Amygdala (tissue), 56 donors: ENCODE measurements around the gene SULT6B1.
"Not testable (repeated sequence)": the region's sequence is repeated elsewhere in the genome, so short reads cannot be mapped to it uniquely, and the experiment has no call there.

Experiments used
- DNase-seq, 56 donors: peaks; one replicate each; lab custom pipeline; 2025; lab: John Stamatoyannopoulos, UW

SULT6B1 gene, protein sequence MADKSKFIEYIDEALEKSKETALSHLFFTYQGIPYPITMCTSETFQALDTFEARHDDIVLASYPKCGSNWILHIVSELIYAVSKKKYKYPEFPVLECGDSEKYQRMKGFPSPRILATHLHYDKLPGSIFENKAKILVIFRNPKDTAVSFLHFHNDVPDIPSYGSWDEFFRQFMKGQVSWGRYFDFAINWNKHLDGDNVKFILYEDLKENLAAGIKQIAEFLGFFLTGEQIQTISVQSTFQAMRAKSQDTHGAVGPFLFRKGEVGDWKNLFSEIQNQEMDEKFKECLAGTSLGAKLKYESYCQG

DNA sequence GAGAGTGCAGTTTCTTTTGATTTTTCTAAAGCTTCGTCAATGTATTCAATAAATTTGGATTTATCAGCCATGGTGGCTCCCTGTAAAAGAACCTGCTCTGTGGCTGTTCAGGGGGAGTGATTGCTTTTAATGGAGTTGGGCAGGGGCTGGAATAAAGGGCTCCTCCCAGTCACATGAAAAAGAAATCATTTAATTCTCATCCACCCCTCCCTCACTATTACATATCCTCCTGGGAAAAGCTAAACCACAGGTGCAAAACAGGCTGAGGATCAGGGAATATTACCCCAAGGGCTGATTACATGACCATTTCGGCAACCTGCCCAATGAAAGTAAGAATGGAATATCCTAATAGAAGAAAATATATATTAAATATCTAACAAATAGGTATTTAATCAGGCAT lies at the start of gene SULT6B1:
TSS of gene SULT6B1 (minus strand) at position 101 of the 400 bp plus-strand sequence. CDS start at position 71, 30 bp downstream.
- no peak for DNase-seq

- DNase-seq = peak in 18 of 56 donors; percentile 1 to 48 (median 19)
These were observed 43.9 kb upstream of the SULT6B1 start for GRCh38 chr2:37232131-37232933.

- peak; percentile 34 to 93 (median 82) for DNase-seq
These were observed 43.0 kb upstream of the SULT6B1 start, which contains the start of the genes CEBPZ and NDUFAF7 for GRCh38 chr2:37231241-37232130. Gene CEBPZ, minus strand, starts transcription at chr2:37231596. Its CDS starts 29 bp downstream, at chr2:37231567. Gene NDUFAF7, plus strand, starts transcription at chr2:37231658. Its CDS starts 48 bp downstream, at chr2:37231706.

GRCh38 chr2:37230581-37230980 lies 42.1 kb upstream of the SULT6B1 start:
- DNase-seq = no peak

DNA sequence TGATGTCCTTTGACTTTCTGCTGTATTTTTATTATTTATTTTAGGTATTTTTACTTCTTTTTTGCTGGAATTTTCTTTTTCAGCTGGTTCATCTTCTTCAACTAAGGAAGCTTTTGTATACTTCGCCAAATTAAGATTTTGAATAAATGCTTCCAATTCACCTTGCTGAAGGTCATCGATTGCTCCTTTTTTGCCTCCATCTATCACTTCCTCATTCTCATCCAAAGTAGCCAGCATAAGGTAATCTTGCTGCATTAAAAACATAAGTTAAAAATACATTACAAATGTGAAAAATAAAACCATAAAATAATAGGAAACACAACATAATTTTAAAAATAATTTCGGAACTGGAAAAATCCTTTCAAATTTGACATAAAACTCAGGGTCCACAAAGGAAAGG lies 40.3 kb upstream of the SULT6B1 start:
- no peak for DNase-seq

DNA sequence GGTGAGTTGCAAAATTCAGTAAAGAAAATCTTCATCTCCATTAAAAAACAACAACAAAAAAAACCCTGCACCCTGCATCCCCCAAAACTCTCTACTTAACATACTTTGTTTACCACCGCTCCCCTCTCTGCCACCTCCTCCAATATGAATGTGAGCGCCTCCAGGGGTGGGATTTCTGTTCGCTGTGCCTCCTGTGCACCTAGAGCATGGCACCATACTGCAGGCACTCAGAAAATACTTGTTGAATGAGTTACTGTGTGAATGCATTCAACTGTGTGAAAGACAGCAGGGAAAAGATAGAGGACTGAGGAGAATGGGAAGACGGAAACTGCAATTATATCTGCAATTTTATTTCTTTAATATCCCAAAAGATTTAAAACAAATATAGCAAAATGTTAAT lies 38.4 kb upstream of the SULT6B1 start:
- no peak for DNase-seq

GRCh38 chr2:37225129-37225528 lies 36.7 kb upstream of the SULT6B1 start:
- DNase-seq = not testable (repeated sequence)

DNA sequence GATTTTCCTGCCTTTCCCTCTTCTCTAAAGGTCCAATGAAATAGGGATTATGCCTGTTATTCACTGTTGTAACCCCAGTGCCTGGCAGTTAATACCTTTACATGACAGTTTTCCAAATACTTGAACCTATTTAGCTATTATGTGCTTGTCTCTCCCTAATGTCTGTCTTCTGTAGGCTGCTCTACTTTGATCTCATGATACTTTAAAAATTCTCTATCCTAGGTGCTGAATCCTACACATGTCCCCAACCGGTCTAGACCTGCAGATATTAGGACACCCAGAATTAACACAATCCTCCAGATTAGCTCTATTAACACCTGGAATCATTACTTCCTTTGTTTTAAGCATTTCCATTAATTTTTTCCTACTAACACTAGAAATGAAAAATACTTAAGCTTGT lies 35.6 kb upstream of the SULT6B1 start:
- no peak for DNase-seq

- no peak for DNase-seq
These were observed 34.7 kb upstream of the SULT6B1 start for GRCh38 chr2:37223131-37223530.

GRCh38 chr2:37219046-37219445 lies 30.6 kb upstream of the SULT6B1 start:
- no peak for DNase-seq

DNA sequence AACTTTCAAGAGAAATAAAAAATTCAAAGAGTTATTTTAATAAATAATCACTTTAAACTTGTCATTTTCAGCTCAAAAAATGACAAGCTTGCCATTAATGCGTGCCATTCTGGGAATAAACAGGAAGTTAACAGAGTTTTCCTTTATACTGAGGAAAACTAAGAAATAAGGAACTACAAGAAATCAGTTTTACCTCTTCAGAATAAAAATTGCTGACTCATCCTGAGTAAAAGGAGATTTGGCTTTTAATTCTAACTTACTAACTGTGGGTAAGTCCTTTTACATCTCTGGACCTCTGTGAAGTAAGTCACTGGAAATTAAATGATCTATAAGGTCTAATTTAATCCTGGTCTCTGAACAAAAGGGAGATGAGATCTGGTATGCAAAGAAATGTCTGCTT lies 26.8 kb upstream of the SULT6B1 start:
- DNase-seq = no peak

- no peak for DNase-seq
These were observed 23.5 kb upstream of the SULT6B1 start for GRCh38 chr2:37211939-37212338.

- no peak for DNase-seq
These were observed 22.7 kb upstream of the SULT6B1 start for GRCh38 chr2:37211212-37211611.

GRCh38 chr2:37206760-37207159 lies 18.3 kb upstream of the SULT6B1 start:
- DNase-seq = not testable (repeated sequence)

DNA sequence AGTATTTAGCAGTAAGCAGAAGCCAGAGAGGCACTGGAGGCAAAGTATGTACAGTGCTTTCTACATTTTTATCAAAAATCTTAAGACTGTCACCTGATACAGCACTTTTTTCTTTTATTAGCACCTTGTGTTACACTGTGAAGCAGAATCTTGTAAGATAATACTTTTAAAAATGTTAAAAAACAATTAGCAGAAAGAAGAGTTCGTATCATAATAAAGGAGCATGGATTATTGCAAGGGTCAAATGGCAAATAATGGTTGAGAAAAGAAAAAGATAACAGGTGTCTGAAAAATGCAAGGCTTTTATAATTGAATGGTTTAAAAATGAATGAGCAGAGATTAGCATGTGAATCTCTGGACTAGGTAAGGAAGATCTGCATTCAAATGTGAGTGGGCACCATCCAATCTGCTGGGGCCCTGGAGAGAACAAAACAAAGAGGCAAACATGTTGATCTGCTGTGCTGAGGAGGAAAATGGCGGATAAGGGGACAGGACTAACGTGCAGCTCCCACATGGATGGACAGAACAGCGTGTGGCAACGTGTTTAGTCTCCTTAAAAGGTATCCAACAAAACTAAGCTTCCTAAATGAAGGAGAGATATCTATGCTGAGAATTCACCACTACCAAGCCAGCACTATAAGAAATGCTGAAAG lies 17.3 kb upstream of the SULT6B1 start:
- DNase-seq = no peak

DNA sequence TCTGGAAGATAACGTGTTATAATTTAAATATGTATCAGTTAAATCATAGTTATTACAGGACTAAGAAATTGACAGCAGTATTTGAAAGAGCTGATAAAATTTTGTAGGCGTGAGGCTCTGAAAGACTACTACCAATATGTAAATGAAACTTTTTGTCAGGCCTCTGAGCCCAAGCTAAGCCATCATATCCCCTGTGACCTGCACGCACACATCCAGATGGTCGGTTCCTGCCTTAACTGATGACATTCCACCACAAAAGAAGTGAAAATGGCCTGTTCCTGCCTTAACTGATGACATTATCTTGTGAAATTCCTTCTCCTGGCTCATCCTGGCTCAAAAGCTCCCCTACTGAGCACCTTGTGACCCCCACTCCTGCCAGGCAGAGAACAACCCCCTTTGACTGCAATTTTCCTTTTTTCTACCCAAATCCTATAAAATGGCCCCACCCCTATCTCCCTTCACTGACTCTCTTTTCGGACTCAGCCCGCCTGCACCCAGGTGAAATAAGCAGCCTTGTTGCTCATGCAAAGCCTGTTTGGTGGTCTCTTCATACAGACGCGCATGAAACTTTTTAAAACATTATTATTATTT lies 16.7 kb upstream of the SULT6B1 start:
- DNase-seq = not testable (repeated sequence)

- DNase-seq = no peak
These were observed 15.2 kb upstream of the SULT6B1 start for GRCh38 chr2:37203708-37204107.

GRCh38 chr2:37201766-37202165 lies 13.3 kb upstream of the SULT6B1 start:
- DNase-seq = no peak

DNA sequence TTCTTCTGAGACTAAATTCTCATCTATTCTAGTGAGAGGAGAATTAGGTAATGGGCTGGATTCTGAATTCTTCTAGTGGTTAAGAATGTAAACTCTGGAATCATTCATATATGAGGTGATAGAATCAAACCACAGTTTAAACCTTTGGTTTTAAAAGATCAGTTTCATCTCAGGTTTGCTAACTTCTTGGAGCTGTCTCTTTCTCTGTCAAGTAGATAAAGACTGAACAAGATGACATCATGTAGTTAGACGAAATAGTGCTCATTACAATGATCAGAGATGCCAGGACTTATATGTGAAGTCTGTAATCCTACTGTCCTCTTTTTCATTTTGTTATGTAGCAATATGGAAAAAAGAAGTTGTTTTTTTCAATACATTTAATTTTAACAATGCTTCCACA lies 12.7 kb upstream of the SULT6B1 start:
- no peak for DNase-seq

DNA sequence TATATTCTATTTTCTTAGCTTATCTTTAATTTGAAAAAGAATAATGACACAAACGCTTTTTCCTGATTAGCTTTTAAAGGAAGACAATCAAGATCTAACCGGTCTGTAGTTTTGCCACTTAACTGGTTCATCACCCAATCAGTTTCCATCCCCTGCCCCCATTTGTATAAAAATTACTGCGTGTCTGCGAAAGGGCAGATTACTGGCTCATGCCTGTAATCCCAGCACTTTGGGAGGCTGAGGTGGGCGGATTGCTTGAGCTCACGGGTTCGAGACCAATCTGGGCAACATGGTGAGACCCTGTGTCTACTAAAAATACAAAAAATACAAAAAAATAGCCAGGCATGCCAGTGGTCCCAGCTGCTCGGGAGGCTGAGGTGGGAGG lies 10.2 kb upstream of the SULT6B1 start:
- DNase-seq = no peak
